ENCODE measurements around the gene CDC42BPG.

DNA sequence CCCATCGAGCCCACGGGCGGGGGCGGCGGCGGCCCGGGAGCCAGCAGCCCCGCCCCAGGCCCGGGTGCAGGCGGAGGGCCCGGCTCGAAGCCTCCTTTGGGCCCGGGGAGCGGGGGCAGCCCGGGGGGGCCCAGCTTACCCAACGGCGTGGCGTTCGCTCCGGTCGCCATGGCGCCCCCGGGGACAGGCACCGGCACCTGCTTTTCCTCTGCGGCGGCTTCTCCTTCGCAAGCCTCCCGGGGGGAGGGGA, 66.3 kb downstream of the CDC42BPG start:
- TF ChIP-seq, protein P1, sequence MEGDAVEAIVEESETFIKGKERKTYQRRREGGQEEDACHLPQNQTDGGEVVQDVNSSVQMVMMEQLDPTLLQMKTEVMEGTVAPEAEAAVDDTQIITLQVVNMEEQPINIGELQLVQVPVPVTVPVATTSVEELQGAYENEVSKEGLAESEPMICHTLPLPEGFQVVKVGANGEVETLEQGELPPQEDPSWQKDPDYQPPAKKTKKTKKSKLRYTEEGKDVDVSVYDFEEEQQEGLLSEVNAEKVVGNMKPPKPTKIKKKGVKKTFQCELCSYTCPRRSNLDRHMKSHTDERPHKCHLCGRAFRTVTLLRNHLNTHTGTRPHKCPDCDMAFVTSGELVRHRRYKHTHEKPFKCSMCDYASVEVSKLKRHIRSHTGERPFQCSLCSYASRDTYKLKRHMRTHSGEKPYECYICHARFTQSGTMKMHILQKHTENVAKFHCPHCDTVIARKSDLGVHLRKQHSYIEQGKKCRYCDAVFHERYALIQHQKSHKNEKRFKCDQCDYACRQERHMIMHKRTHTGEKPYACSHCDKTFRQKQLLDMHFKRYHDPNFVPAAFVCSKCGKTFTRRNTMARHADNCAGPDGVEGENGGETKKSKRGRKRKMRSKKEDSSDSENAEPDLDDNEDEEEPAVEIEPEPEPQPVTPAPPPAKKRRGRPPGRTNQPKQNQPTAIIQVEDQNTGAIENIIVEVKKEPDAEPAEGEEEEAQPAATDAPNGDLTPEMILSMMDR (IDR thresholded peaks at IDR 0.05), result no peak
- TF ChIP-seq POLR2A (IDR thresholded peaks at IDR 0.05), result no peak
